Measurements from ENCODE around the gene CXXC4. TPM values are rescaled to one million over a fixed set of nuclear protein-coding genes. Genes with fewer than 3 reads are reported as not detected.

Gene CXXC4
- total RNA-seq, 1 experiment from 2014 or later = 4.2 TPM

- H3K56ac ChIP-seq (ENCODE audit: insufficient read length, low read depth, low read length) = no peak overlapping the region
- no peak overlapping the region for H3K14ac ChIP-seq (ENCODE audit: insufficient read depth, low read length)
Observed at GRCh38 chr4:104436542-104436941, 58.2 kb downstream of the CXXC4 start.

More at GRCh38 chr4:104436542-104436941, 58.2 kb downstream of the CXXC4 start:
- H4K91ac ChIP-seq (ENCODE audit: insufficient read length, low read depth, low read length) = no peak overlapping the region
- no peak overlapping the region for H3T11ph ChIP-seq (ENCODE audit: low read length)
- no peaks in the 10 kb centered on the region for H3K4me1 ChIP-seq (ENCODE audit: insufficient read depth, low read length)
- no peak overlapping the region for H3K9ac ChIP-seq (ENCODE audit: extremely low read depth, insufficient read length, low read length)
- no peak overlapping the region for H3K27ac Mint-ChIP-seq
- no peak overlapping the region for H2AFZ ChIP-seq (ENCODE audit: low read length)
- no peaks in the 10 kb centered on the region for H3K79me1 ChIP-seq (ENCODE audit: insufficient read depth, low read depth, low read length, poor library complexity, severe bottlenecking)
- H3K36me3 Mint-ChIP-seq (ENCODE audit: insufficient read depth in 1 of 3, low read depth in 3 of 3) = no peaks in the 10 kb centered on the region
- TF ChIP-seq CTCF (conservative IDR thresholded peaks at IDR 0.05) = no peak
- H2BK5ac ChIP-seq (ENCODE audit: insufficient read length, low read length) = no peak overlapping the region
- H4K5ac ChIP-seq (ENCODE audit: insufficient read length, low read depth, low read length) = no peak overlapping the region
- H3K27ac ChIP-seq (ENCODE audit: insufficient read length, low read depth, low read length) = no peak overlapping the region
- H2BK12ac ChIP-seq (ENCODE audit: insufficient read length, low read depth, low read length) = no peak overlapping the region
- no peak overlapping the region for H3K4me2 ChIP-seq (ENCODE audit: insufficient read depth, insufficient read length, low read length)
- no peak overlapping the region for H2BK15ac ChIP-seq (ENCODE audit: low read depth, low read length)
- H4K20me1 ChIP-seq (ENCODE audit: control insufficient read depth, insufficient read depth, insufficient read length) = no peaks in the 10 kb centered on the region
- H3K9me3 Mint-ChIP-seq = no peaks in the 10 kb centered on the region; a peak in 1 of 5 replicates
- H2BK20ac ChIP-seq (ENCODE audit: low read depth, low read length, poor library complexity, severe bottlenecking) = no peak overlapping the region
- no peaks in the 10 kb centered on the region for H3K9me3 ChIP-seq (ENCODE audit: control insufficient read depth, low read depth, low read length)
- H2BK120ac ChIP-seq (ENCODE audit: low read depth, low read length, poor library complexity, severe bottlenecking) = no peak overlapping the region
- no CpG with 5 or more reads among the region's 2 CpGs for WGBS (ENCODE audit: extremely low coverage, insufficient read length, low lambda C conversion rate)
- DNase-seq = no peak
- no peak overlapping the region for H3K4me3 Mint-ChIP-seq
- no peak overlapping the region for H2AK5ac ChIP-seq (ENCODE audit: insufficient read length, low read length)
- no peaks in the 10 kb centered on the region for H3K79me2 ChIP-seq (ENCODE audit: insufficient read depth, low read length)
- no peak overlapping the region for H4K8ac ChIP-seq (replicated peaks; ENCODE audit: insufficient read length, low read depth, low read length)
- H3K27me3 Mint-ChIP-seq (ENCODE audit: low read depth) = no peaks in the 10 kb centered on the region
- H3K18ac ChIP-seq (ENCODE audit: insufficient read length, low read depth, low read length) = no peak overlapping the region
- no peaks in the 10 kb centered on the region for H3K27me3 ChIP-seq (ENCODE audit: insufficient read depth, low read length)
- H3K23ac ChIP-seq (ENCODE audit: insufficient read length, low read depth, low read length) = no peak overlapping the region
- 0 out of 4 replicates have a peak, but pooled peaks cover 0 to 3% of the 10 kb centered on the region in 2 experiments for H3K4me1 Mint-ChIP-seq
- H3K4ac ChIP-seq (ENCODE audit: low read depth, low read length) = no peak overlapping the region
- H3K23me2 ChIP-seq (ENCODE audit: insufficient read length, low read depth, low read length, poor library complexity, severe bottlenecking) = no peaks in the 10 kb centered on the region
